AG04450 (cell line): ENCODE results near the gene ANKRD18A. TPM values are rescaled to one million over a fixed set of nuclear protein-coding genes. Genes with fewer than 3 reads are reported as not detected.

Source experiments
- CTCF ChIA-PET: fragments of 300-600, 350-600 bp; formaldehyde crosslinking; extraction: SDS; loops from one replicate; lab custom pipeline; 2022; ENCODE audit warnings: antibody characterized with exemption, inconsistent platforms; lab: Charles Lee
- POLR2A ChIA-PET: fragments of 350-600 bp; formaldehyde crosslinking; extraction: SDS; loops from one replicate; lab custom pipeline; 2021; ENCODE audit warnings: antibody characterized with exemption, inconsistent platforms; lab: Yijun Ruan, JAX
- DNase-seq: peaks from one replicate; pipeline ENCODE4 v3.0.0-alpha.2; 2011; ENCODE audit warnings: low read depth, low spot score
- H3K27ac ChIP-seq: one replicate; pipeline ENCODE4 v1.5.1; 2012; ENCODE audit warnings: low read depth, low read length, control low read depth
- H3K27me3 ChIP-seq: one replicate; pipeline ENCODE4 v1.6.0; 2012; ENCODE audit warnings: low read length; ENCODE audit not compliant: control insufficient read depth, insufficient read depth
- H3K4me3 ChIP-seq: 2 replicates; pipeline ENCODE4 v1.5.1; 2011; ENCODE audit warnings: mild to moderate bottlenecking, low read depth, low read length, control low read depth
- H3K9me3 ChIP-seq: 2 replicates; pipeline ENCODE4 v1.5.1; 2012; ENCODE audit warnings: low read length; ENCODE audit not compliant: control insufficient read depth, insufficient read depth
- polyA plus RNA-seq: library from polyadenylated mRNA; depleted of rRNA; stranded (reverse); fragments of >200 nt; gene quantifications from 2 replicates; pipeline ENCODE4 v1.2.3, GENCODE V29; 2011
- TF ChIP-seq, protein P1 (sequence below): IDR thresholded peaks from 2 replicates; pipeline ENCODE4 v1.5.1; 2011; ENCODE audit warnings: low read depth, low read length, control low read depth, inconsistent platforms

The ANKRD18A gene
- polyA plus RNA-seq, 1 experiment: 0.31 TPM

DNA sequence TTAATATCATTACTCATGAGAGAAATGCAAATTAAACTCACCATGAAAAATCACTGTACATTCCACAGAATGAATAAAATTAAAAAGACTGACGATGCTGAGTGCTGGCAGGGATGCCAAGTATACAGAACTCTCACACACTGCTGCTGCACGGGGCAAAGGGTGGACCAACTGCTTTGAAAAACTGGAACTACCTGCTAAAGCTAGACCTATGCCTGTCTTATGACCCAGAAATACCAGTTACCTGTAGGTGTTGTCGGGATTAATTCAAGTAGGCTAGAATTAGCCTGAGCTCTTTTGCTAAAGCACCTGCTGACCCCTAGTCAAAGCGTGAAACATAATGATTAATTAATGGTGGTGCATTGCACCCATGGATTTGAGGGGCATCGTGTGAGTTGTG is 36.5 kb upstream of the ANKRD18A start:
- no peaks in the 10 kb centered on the region for H3K9me3 ChIP-seq
- H3K4me3 ChIP-seq: no peak overlapping the region
- no peak overlapping the region for H3K27ac ChIP-seq
- POLR2A ChIA-PET: no interaction called here
- TF ChIP-seq, protein P1, sequence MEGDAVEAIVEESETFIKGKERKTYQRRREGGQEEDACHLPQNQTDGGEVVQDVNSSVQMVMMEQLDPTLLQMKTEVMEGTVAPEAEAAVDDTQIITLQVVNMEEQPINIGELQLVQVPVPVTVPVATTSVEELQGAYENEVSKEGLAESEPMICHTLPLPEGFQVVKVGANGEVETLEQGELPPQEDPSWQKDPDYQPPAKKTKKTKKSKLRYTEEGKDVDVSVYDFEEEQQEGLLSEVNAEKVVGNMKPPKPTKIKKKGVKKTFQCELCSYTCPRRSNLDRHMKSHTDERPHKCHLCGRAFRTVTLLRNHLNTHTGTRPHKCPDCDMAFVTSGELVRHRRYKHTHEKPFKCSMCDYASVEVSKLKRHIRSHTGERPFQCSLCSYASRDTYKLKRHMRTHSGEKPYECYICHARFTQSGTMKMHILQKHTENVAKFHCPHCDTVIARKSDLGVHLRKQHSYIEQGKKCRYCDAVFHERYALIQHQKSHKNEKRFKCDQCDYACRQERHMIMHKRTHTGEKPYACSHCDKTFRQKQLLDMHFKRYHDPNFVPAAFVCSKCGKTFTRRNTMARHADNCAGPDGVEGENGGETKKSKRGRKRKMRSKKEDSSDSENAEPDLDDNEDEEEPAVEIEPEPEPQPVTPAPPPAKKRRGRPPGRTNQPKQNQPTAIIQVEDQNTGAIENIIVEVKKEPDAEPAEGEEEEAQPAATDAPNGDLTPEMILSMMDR: no peak
- no peak for DNase-seq
- CTCF ChIA-PET: interaction anchor here (0.6 kb wide), 1 partner anchor 19 kb away, joined by 7 read pairs; no protein-coding TSS in a partner anchor
- peaks cover 6% of the 10 kb centered on the region for H3K27me3 ChIP-seq

DNA sequence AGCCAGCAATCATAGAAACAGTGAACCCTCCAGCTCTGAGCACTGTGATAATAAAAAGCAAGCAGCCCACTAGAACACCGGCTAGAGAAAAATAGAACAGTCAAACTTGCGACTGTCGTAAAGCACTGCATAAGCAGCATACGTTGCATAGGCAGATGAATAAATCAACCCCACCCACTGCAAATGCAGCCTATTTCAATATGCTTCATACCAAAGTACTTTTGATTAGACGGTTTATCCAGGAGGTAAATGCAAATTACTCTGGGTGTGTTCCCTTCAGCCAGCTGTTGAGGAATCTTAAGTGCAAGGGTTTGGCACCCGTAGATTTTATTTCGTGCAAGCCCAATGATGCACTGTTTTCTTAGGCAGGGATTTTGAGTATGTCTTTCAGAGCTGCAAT is 32.1 kb upstream of the ANKRD18A start:
- Histone ChIP-seq H3K4me3 (no peak overlapping the region), H3K9me3 (no peaks in the 10 kb centered on the region), H3K27ac (no peak overlapping the region), H3K27me3 (peaks cover 9% of the 10 kb centered on the region)
- ChIA-PET POLR2A (no interaction called here), CTCF (interaction anchor here (1.0 kb wide), 1 partner anchor 10 kb away, joined by 3 read pairs; no protein-coding TSS in a partner anchor)
- TF ChIP-seq, protein P1: no peak
- DNase-seq: no peak

DNA sequence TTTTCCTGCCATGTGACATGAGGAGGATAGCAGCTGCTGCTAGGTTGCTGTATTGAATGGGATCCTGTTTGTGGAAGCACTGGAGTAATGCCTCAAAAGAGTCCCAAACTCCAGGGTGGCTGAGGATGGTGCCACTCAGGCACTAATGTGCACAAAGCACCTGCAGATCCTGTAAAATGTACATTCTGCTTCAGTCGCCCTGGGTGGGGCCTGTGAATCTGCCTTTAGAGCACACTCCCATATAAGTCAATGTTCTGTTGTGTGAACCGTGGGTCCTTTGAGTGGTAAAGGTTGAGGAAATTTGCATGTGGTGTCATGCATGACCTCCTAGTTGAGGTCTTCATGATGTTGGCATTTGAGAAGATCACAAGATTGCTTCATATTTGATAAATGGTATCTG is 31.6 kb upstream of the ANKRD18A start:
- Histone ChIP-seq H3K27ac (no peak overlapping the region), H3K4me3 (no peak overlapping the region), H3K27me3 (peaks cover 9% of the 10 kb centered on the region), H3K9me3 (no peaks in the 10 kb centered on the region)
- TF ChIP-seq, protein P1: no peak
- CTCF ChIA-PET: no interaction called here
- no peak for DNase-seq
- POLR2A ChIA-PET: no interaction called here

DNA sequence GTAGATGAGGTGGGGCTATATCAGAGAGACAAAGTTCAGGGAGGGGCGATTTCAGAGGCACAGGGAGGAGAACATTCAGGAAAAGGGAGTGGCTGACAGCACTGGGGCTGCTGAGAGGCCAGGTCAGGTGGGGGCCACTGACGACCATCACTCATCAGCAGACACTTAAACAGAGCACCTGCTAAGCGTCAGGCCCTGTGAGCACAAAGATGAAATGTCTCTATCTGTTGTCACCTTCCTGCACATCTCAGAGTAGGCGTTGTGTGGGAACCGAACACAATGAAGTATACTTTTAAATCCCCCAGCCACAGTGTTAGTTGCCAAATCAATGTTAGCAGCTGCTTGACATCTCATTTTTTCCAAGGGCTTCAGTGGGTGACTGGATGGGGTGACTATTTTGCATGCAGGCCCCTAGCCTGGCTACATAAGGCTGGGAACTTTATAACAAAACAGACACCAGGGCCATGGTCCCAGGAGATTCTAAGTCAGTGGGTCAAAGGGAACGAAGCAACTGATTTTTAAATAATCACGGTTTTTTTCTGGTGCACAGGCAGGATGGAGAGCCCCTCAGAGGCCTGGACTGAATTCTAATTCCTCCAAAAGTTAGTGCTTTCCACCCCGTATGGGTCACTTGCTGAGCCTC is 31.1 kb upstream of the ANKRD18A start:
- ChIA-PET POLR2A (no interaction called here), CTCF (no interaction called here)
- no peak overlapping the region for H3K27ac ChIP-seq
- H3K27me3 ChIP-seq: peaks cover 9% of the 10 kb centered on the region
- no peak for DNase-seq
- no peak overlapping the region for H3K4me3 ChIP-seq
- no peaks in the 10 kb centered on the region for H3K9me3 ChIP-seq
- TF ChIP-seq, protein P1: no peak

DNA sequence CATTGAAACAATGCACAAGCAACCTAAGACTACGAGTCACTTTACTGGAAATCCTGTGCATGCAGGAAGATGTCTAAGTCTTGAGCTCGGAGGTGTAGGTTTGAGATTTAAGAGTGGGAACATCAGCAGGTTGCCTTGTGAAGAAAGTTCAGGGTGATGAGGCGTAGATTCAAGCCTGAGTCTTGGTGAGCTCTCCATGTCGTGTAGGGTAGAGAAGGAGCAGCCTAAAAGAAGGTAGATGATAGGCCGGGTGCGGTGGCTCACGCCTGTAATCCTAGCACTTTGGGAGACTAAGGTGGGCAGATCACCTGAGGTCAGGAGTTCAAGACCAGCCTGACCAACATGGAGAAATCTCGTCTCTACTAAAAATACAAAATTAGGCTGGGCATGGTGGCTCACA is 30.2 kb upstream of the ANKRD18A start:
- POLR2A ChIA-PET: no interaction called here
- Histone ChIP-seq H3K9me3 (no peaks in the 10 kb centered on the region), H3K27me3 (peaks cover 9% of the 10 kb centered on the region), H3K27ac (no peak overlapping the region), H3K4me3 (no peak overlapping the region)
- CTCF ChIA-PET: no interaction called here
- DNase-seq: no peak
- TF ChIP-seq, protein P1: no peak
